ENCODE data around the gene ADGRG4.
A peak's percentile ranks its signal among the peaks of the same experiment; 100 is the strongest.

The ADGRG4 gene

DNA sequence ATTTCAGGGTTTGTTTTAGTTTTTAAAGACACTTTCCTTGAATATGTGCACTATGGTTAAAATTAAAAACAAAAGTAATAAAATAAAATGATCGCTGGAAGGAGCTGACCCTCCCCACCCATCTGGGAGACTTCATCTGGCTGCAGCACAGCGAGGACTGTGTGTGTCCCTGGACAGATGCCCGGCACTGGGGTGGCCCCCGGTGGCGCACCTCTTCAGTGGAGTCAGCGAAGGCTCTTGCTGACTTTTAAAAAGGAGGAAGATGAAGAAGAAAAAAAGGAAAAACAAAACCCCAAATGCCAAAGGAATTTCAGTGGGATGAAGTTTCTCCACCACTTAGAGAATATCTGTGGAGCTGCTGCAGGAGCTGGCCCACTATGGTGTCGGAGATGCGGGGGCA, 5.4 kb upstream of the ADGRG4 start:
- no peak for DNase-seq

DNA sequence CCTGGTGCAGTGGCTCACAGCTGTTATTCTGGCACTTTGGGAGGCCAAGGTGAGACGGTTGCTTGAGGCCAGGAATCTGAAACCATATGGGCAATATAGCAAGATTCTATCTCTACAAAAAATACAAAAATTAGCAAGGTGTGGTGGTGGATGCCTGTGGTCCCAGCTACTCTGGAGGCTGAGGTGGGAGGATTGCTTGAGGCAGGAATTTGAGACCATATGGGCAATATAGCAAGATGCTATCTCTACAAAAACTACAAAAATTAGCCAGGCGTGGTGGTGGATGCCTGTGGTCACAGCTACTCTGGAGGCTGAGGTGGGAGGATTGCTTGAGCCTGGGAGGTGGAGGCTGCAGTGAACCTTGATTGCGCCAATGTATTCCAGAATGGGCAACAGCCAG, 2.3 kb downstream of the ADGRG4 start:
- no peak for DNase-seq

DNA sequence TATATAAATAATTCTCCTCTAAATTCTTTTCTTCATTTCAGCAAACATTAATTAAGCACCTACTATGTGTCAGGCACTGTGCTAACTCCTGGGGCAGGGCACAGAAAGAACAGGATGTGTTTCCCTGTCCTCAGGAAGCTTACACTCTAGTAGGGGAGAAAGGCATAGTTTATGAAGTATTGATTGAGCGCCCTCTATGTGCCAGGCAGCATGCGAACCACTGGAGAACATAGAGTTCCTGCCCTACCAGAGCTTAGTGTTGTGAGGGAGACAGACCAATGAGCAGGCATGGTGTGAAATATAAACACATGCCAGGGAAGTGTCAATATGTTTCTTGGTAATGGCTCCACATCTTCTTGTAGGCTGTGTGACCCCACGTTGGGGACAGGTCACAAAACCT, 3.7 kb downstream of the ADGRG4 start:
- no peak for DNase-seq

- no peak for DNase-seq
Measured at GRCh38 chrX:136306182-136306581, 5.4 kb downstream of the ADGRG4 start.

- DNase-seq = no peak
Measured at GRCh38 chrX:136307471-136307870, 6.7 kb downstream of the ADGRG4 start.

DNA sequence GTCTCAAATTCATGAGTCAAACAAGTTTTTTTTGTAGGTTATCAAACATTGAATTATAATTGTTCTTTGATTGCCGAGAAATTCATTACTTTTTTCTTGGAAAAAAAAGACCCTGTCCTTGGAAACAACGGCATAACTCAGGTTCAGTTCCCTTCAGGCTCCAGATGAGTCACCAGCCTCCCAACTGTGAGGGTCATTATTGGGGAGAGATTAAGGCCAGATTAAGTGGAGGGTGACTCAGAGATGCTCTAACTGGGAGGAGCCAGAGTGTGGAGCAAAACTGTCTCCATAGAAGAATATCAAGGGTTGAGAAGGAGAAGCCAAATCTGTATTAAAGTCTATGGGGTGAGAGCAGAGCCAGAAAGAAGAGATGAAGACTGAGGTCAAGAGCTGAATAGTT, 9.6 kb downstream of the ADGRG4 start:
- DNase-seq = no peak

DNA sequence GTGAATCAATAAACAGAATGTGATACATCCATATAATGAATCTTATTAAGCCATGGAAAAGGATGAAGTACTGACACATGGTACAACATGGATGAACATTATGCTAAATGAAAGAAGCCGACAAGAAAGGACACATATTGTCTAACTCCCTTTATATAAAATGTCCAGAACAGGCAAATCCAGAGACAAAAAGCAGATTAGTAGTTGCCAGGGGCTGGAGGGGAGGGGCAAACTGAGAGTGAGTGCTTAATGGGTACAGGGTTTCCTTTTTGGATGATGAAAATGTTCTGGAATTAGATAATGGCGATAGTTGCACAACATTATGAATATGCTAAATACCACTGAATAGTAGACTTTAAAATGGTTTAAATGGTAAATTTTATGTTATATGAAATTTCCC, 17.4 kb downstream of the ADGRG4 start:
- DNase-seq = no peak

GRCh38 chrX:136318895-136319597, 18.3 kb downstream of the ADGRG4 start:
- peak; percentile 43 for DNase-seq

DNA sequence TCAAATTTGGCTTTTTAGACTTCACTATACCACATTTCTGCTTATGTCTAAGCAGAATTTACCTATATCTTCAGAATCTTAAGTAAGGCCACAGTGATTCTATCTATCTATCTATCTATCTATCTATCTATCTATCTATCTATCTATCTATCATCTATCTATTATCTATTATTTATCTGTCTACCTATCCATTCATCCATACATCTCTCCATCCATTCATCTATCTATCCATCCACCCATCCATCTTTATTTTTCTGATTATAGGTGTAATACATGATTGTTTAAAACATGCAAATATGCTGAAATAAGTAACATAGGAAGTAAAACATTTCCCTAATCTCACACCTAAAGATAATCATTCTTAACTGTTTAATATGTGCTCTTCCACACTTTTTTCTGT, 18.8 kb downstream of the ADGRG4 start:
- DNase-seq = no peak

GRCh38 chrX:136321532-136321931, 20.8 kb downstream of the ADGRG4 start:
- no peak for DNase-seq

DNA sequence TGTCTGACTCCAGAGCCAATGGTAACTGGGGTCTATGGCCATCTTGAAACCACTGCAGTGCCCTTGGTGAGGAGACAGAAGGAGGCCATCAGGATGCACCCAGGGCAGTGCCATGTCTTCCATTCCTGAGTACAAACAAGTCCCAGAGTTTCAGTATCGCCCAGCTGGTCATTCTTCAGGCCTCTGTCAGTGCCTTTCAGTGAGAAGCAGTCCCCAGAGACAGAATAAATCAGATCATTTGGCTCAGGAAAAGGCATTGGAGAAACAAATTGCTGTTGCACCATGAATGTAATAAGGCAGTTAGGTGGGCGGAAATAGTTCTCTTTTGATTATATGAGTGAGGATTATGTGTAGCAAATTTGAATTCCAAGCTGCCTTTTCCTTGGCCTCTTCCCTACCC, 21.3 kb downstream of the ADGRG4 start:
- DNase-seq = no peak

GRCh38 chrX:136325377-136325776, 24.6 kb downstream of the ADGRG4 start:
- DNase-seq = no peak

DNA sequence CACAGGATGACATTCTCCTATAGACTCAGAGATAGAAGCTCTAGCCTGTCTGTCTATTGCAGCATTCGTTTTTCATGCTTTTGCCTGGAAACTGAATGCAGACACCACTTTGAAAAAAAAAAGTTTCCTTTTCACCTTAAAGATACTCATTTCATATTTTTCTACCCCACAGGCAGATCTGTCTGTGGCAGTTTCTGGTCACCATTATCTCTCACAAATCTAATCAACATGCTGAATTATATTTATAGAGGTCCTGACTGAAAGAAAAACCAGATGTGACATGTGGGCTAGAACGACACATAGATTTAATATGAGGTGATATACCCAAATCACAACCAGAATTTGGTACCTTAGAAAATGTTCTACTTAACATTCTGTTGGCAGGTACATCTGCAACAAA, 28.2 kb downstream of the ADGRG4 start:
- DNase-seq = no peak

DNA sequence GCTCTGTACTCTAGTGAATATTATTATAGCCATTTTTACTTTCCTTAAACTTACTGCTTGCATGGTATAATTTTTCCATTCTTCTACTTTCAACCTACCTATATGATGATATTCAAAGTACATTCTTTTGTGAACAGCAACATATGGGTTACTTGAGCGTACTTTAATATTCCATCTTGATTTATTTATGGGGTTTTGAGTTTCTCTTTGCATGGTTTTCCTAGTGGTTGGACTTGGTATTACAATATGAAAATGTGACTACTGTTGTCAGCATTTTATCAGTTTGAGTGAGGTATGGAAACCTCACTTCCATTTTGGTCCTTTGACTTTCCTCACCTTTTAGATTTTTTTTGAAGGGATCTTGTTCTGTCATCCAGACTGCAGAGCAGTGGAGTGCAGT, 35.9 kb downstream of the ADGRG4 start:
- no peak for DNase-seq

DNA sequence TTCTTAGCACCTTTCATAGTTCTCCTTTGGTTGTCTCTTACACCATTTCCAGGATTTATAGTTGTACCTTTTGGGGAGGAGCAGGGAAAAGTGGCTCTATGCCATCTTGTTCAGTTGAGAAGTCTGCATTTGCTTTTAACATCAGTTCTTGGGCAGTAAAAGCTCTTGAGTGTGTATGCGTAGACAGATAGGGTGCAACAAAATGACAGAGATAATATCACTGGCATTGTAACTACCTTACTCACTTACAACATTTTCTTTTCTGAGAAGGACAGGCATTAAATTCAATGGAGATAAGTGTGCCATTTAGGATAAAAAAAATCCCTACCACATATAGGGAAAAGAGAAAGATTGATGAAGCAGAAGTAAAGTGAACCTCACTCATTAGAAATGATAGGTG, 38.9 kb downstream of the ADGRG4 start:
- DNase-seq = no peak

DNA sequence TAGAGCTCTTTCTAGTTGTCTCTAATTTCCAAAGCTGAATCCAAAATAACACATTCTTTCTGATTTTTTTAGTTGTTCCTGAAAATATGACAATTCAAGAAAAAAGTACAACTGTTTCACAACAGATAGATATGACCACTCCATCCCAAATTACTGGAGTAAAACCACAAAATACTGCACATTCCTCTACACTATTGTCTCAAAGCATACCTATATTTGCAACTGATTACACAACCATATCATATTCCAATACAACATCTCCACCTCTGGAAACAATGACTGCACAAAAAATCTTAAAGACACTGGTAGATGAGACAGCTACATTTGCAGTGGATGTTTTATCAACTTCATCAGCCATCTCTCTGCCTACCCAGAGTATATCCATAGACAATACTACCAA, 43.6 kb downstream of the ADGRG4 start:
- no peak for DNase-seq

GRCh38 chrX:136346506-136346905, 45.7 kb downstream of the ADGRG4 start:
- DNase-seq = no peak

DNA sequence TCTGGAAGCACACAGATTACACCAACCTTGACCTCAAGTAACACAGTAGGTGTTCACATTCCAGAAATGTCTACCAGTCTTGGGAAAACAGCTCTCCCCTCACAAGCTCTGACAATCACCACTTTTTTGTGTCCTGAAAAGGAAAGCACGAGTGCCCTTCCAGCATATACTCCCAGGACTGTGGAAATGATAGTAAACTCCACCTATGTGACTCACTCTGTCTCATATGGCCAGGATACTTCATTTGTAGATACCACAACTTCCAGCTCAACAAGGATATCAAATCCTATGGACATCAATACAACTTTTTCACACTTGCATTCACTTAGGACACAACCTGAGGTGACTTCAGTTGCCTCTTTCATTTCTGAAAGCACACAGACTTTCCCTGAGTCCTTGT, 46.9 kb downstream of the ADGRG4 start:
- no peak for DNase-seq

GRCh38 chrX:136353526-136354093, 52.8 kb downstream of the ADGRG4 start:
- no peak for DNase-seq

DNA sequence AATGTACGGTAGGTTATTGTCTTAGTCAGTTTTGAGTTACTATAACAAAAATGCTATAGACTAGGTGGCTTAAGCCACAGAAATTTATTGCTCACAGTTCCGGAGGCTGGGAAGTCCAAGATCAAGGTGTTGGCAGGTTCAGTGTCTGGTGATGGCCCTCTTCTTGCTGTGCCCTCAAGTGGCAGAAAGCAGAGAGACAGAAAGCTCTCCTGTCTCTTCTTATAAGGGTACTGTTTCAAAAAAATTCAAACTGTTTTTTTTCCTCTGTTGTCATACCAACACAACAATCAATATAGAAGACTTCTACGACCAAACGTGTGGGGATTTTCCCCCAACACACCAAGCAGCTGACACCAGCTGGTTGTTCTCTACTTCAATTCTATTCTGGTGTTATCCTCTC, 53.4 kb downstream of the ADGRG4 start:
- no peak for DNase-seq

GRCh38 chrX:136369377-136369776, 68.6 kb downstream of the ADGRG4 start:
- DNase-seq = no peak

GRCh38 chrX:136376713-136377112, 76.0 kb downstream of the ADGRG4 start:
- no peak for DNase-seq

DNA sequence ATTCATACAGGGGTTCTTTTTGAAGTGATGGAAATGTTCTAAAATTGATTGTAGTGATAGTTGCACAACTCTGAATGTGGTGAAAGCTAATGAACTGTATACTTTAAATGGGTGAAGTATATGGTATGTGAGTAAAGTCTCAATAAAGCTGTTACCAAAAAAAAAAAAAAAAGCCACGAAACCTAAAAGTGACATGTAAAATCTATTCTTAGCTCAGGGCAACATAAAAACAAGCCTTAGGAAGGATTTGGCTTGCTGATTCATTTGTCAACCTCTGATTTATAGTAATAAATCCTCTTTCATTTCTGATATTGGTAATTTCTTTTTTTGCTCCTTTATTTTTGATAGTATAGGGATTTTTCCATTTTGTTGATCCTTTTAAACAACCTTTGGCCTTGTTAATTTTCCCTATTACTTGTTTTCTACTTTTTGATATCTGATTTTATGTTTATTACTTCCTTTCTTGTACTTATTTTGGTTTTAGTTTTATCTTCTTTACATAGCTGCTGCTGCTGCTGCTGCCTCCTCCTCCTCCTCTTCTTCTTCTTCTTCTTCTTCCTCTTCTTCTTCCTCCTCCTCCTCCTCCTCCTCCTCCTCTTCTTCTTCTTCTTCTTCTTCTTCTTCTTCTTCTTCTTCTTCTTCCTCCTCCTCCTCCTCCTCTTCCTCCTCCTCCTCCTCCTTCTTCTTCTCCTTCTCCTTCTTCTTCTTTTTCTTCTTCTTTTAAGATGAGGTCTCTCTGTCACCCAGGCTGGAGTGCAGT, 79.4 kb downstream of the ADGRG4 start:
- DNase-seq = no peak

GRCh38 chrX:136386173-136386572, 85.4 kb downstream of the ADGRG4 start:
- no peak for DNase-seq
